Astrocyte (in vitro differentiated cells and primary cell): ENCODE results near the gene KMT2B.

Experiments
- CTCF ChIP-seq: IDR thresholded peaks from 2 replicates; pipeline ENCODE4 v1.5.1; 2011; ENCODE audit warnings: low read depth, mild to moderate bottlenecking, inconsistent platforms, low read length, moderate library complexity; ENCODE audit not compliant: insufficient read depth
- EZH2 ChIP-seq: IDR thresholded peaks from 2 replicates; pipeline ENCODE4 v1.6.1; 2012; ENCODE audit warnings: mild to moderate bottlenecking, low read length, inconsistent platforms; ENCODE audit not compliant: insufficient read depth

- TF ChIP-seq CTCF (no peak), EZH2 (no peak)
These were observed 2.3 kb downstream of the KMT2B start for GRCh38 chr19:35720163-35720524.
